GM12878 (cell line): ENCODE results near the gene SELPLG.

Source experiments
- CBX5 ChIP-seq: sonication (generic); IDR thresholded peaks from 2 replicates; pipeline ENCODE4 v1.6.1; 2016; ENCODE audit warnings: low read depth, moderate library complexity, mild to moderate bottlenecking, inconsistent platforms
- CTCF ChIP-seq, 3 experiments: IDR thresholded peaks in 2 of 3; conservative IDR thresholded peaks in 1 of 3; 2 replicates each; pipeline ENCODE4 v1.5.1; 2011; ENCODE audit warnings: low read depth in 3 of 3, low read length in 3 of 3, mild to moderate bottlenecking in 3 of 3, control low read depth in 2 of 3, moderate library complexity in 2 of 3, inconsistent platforms in 1 of 3, mixed read lengths in 1 of 3; ENCODE audit not compliant: control insufficient read depth in 2 of 3, insufficient read depth in 1 of 3; ENCODE audit errors: extremely low read depth in 1 of 3
- HDAC6 ChIP-seq: fragments of 200-600 bp; sonication (generic); IDR thresholded peaks from one replicate; pipeline ENCODE4 v1.8.0; 2017; ENCODE audit warnings: antibody characterized with exemption; ENCODE audit not compliant: unreplicated experiment
- IKZF1 ChIP-seq: fragments of 450-650 bp; conservative IDR thresholded peaks from 2 replicates; pipeline ENCODE4 v1.6.1; 2017; ENCODE audit warnings: antibody characterized with exemption, mild to moderate bottlenecking
- MXI1 ChIP-seq: fragments of 150-350 bp; IDR thresholded peaks from 2 replicates; pipeline ENCODE4 v1.6.1; 2011; ENCODE audit warnings: low read depth, mild to moderate bottlenecking, inconsistent platforms, low read length, improper control_type of control experiment
- NBN ChIP-seq: fragments of 450-650 bp; IDR thresholded peaks from 2 replicates; pipeline ENCODE4 v1.6.1; 2016
- PBX3 ChIP-seq: IDR thresholded peaks from 2 replicates; pipeline ENCODE4 v1.6.1; 2011; ENCODE audit warnings: mild to moderate bottlenecking, low read depth, low read length, moderate library complexity; ENCODE audit not compliant: insufficient replicate concordance
- ZSCAN29 ChIP-seq: fragments of 450-650 bp; IDR thresholded peaks from 2 replicates; pipeline ENCODE4 v1.6.1; 2017; ENCODE audit warnings: mild to moderate bottlenecking, moderate library complexity

DNA sequence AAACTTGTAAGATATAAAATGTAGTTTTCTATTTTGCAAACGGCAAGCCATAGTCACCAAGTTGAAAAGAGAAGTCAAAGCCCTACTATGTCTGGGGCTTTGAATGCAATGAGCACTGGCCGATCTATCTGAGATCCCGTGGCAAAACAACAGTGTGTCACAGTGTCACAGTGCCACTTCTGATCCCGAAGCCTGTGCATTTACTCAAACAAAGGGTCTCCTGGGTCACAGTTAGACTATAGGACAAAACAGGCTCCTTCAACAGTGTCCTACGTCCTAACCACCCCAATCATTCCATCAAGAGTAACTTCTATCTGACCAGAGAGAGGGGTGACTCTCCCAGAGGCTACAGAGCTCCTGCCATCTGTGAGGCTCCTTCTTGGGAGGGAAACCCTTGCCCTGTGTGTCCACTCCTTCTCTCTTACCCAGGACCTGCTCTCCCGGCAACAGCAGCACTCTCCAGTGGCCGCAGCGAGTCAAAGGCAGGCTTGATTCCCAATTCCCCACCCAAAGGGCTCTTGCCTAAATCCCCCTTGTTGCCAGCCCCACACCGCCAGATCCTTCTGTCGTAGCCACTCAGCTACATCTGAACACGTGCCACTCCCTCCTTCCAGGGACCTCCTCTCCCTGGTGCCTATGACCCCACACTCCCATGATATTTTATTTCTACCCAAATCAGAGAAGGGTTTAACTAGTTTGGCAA lies 14.0 kb upstream of the SELPLG start:
- TF ChIP-seq HDAC6 (no peak), MXI1 (no peak), CBX5 (no peak), ZSCAN29 (no peak), PBX3 (no peak), CTCF (IDR thresholded peaks at IDR 0.05 in 2 of 3, conservative IDR thresholded peaks at IDR 0.05 in 1 of 3; ENCODE audit: control insufficient read depth in 2 of 3, extremely low read depth in 1 of 3, insufficient read depth in 1 of 3, low read depth in 3 of 3, low read length in 3 of 3) (no peak), IKZF1 (no peak), NBN (no peak)
